ENCODE data around the gene ANGEL2. TPM values are rescaled to one million over a fixed set of nuclear protein-coding genes. Genes with fewer than 3 reads are reported as not detected.
"Not testable (repeated sequence)": the region's sequence is repeated elsewhere in the genome, so short reads cannot be mapped to it uniquely, and the experiment has no call there.

Gene ANGEL2
- total and polyA plus RNA-seq, 2 of the 13 experiments (the other 11 are each of a cell fraction or from before 2014, with no cell fraction given), result 12.3 to 25.4 TPM

- TF ChIP-seq ZNF264 (CRISPR knock-in tag; IDR thresholded peaks at IDR 0.05) (no peak), CERS6 (CRISPR knock-in tag; IDR thresholded peaks at IDR 0.05) (no peak), SNAPC4 (CRISPR knock-in tag; IDR thresholded peaks at IDR 0.05) (no peak), ZNF737 (CRISPR knock-in tag; IDR thresholded peaks at IDR 0.05; ENCODE audit: borderline replicate concordance) (no peak)
These were observed 17.0 kb upstream of the ANGEL2 start (continued) for GRCh38 chr1:213032651-213033050.

DNA sequence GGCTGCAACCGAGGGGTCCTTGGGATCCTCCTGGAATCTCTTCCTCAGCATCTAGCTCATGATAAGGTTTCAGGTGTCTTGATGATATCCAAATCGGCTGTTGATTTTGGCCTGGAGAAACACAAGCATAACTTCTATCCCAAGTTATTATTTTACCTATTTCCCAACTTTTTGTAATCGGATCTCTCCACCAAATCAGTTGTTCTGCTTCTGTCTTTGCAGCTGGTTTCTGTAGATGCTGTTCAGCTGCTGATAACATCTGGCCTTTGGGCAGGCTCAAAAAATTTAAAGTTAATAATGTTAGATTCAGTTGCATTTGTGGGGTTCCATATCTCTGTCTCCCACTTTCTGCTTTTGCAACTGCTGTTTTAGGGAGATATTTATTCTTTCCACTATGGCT lies 11.4 kb upstream of the ANGEL2 start:
- H3K27ac ChIP-seq (ENCODE audit: extremely low read length, insufficient read depth, low read length); ATAC-seq; POLR2A ChIA-PET; H2AFZ ChIP-seq (ENCODE audit: low read length); FAIRE-seq; CTCF ChIA-PET (ENCODE audit: low intra/inter-chr PET ratio, low total read pairs); H3K4me3 ChIP-seq (replicated peaks in 1 of 3; ENCODE audit: insufficient read depth in 1 of 3, low read depth in 2 of 3, low read length in 3 of 3); in situ Hi-C loops (cut with HindIII; ENCODE audit: extremely low pct_ligation_motif_present, low pct_unique_long_range_greater_than_20kb); H3K4me2 ChIP-seq (ENCODE audit: low read depth, low read length); H3K79me2 ChIP-seq (ENCODE audit: insufficient read depth, low read length); H3K27me3 ChIP-seq (ENCODE audit: control insufficient read depth in 1 of 2, insufficient read depth in 2 of 2, low read length in 2 of 2); DNase-seq (ENCODE audit: low spot score); H3K9me3 ChIP-seq (ENCODE audit: low read length); intact Hi-C loops (cut with micrococcal nuclease; ENCODE audit: unreplicated experiment); H3K4me1 ChIP-seq (ENCODE audit: insufficient read depth, low read length); H4K20me1 ChIP-seq (ENCODE audit: insufficient read depth, low read length); H3K36me3 ChIP-seq (replicated peaks in 1 of 2; ENCODE audit: control insufficient read depth in 1 of 2, insufficient read depth in 2 of 2, low read length in 2 of 2); BruUV-seq (replicated peaks); H3K9ac ChIP-seq (ENCODE audit: insufficient read depth, low read depth, low read length): not testable (repeated sequence)
- WGBS (ENCODE audit: low lambda C conversion rate), result 6% methylated on average over 3 of the region's 3 CpGs

All from HepG2 (cell line).